Smooth muscle cell (in vitro differentiated cells): Measurements from ENCODE around the gene MYH7. TPM values are rescaled to one million over a fixed set of nuclear protein-coding genes. Genes with fewer than 3 reads are reported as not detected.

Experiments
- DNase-seq: peaks from one replicate; lab custom pipeline; 2025; ENCODE audit not compliant: unreplicated experiment; lab: John Stamatoyannopoulos, UW
- H2AFZ ChIP-seq: fragments of 200-600 bp; sonication (generic); 2 replicates; pipeline ENCODE4 v1.6.0; 2016; ENCODE audit warnings: antibody characterized with exemption, low read depth, mild to moderate bottlenecking
- H3F3A ChIP-seq: fragments of 200-600 bp; sonication (generic); 2 replicates; pipeline ENCODE4 v1.6.0; 2017; ENCODE audit warnings: antibody characterized with exemption, low read depth
- H3K27ac ChIP-seq: fragments of 200-600 bp; sonication (generic); 2 replicates; pipeline ENCODE4 v1.5.1; 2016; ENCODE audit warnings: low read depth, mild to moderate bottlenecking
- H3K27me3 ChIP-seq: fragments of 200-600 bp; sonication (generic); 2 replicates; pipeline ENCODE4 v1.6.1; 2016; ENCODE audit warnings: low read depth, mild to moderate bottlenecking
- H3K36me3 ChIP-seq: fragments of 200-600 bp; sonication (generic); 2 replicates; pipeline ENCODE4 v1.5.1; 2016; ENCODE audit warnings: low read depth
- H3K4me1 ChIP-seq: fragments of 200-600 bp; sonication (generic); 2 replicates; pipeline ENCODE4 v1.5.1; 2016; ENCODE audit warnings: low read depth
- H3K4me2 ChIP-seq: fragments of 200-600 bp; sonication (generic); 2 replicates; pipeline ENCODE4 v1.6.0; 2016; ENCODE audit warnings: mild to moderate bottlenecking
- H3K4me3 ChIP-seq: fragments of 200-600 bp; sonication (generic); 2 replicates; pipeline ENCODE4 v1.5.1; 2016; ENCODE audit warnings: mild to moderate bottlenecking
- H3K79me2 ChIP-seq: fragments of 200-600 bp; sonication (generic); 2 replicates; pipeline ENCODE4 v1.6.0; 2016; ENCODE audit warnings: low read depth, mild to moderate bottlenecking
- H3K9ac ChIP-seq: fragments of 200-600 bp; sonication (generic); 2 replicates; pipeline ENCODE4 v1.6.0; 2016; ENCODE audit warnings: low read depth
- H3K9me3 ChIP-seq: fragments of 200-600 bp; sonication (generic); replicated peaks from 2 replicates; pipeline ENCODE4 v1.5.1; 2016; ENCODE audit warnings: low read depth
- H4K20me1 ChIP-seq: fragments of 200-600 bp; sonication (generic); 2 replicates; pipeline ENCODE4 v1.6.0; 2016; ENCODE audit warnings: low read depth
- CTCF ChIP-seq: fragments of 200-600 bp; sonication (generic); IDR thresholded peaks from 2 replicates; pipeline ENCODE4 v1.5.1; 2017; ENCODE audit warnings: borderline replicate concordance, mild to moderate bottlenecking, antibody characterized with exemption; ENCODE audit not compliant: insufficient read depth, poor library complexity, severe bottlenecking
- WGBS: methylation state at CpG from one replicate; pipeline ENCODE4 v1.1.7; 2016; ENCODE audit warnings: low lambda C conversion rate; 5-methylcytosine and 5-hydroxymethylcytosine counted together
- polyA plus RNA-seq: library from polyadenylated mRNA; unstranded; fragments of >200 nt; fragmentation: Nextera tagmentation; extraction: Ambion mirVana; gene quantifications from 2 replicates; pipeline ENCODE4 v1.2.1, GENCODE V29; 2016
- total RNA-seq: library from RNA; depleted of rRNA; stranded (reverse); fragments of >200 nt; gene quantifications from 2 replicates; pipeline ENCODE4 v1.2.3, GENCODE V29; 2014

The MYH7 gene
- total and polyA plus RNA-seq, 2 experiments from 2014 or later: not detected

- Histone ChIP-seq H2AFZ (no peak overlapping the region), H3K9ac (no peak overlapping the region), H3K36me3 (no peaks in the 10 kb centered on the region), H3K9me3 (no peaks in the 10 kb centered on the region), H3K27me3 (no peaks in the 10 kb centered on the region), H3K4me1 (peaks cover 19% of the 10 kb centered on the region), H4K20me1 (no peaks in the 10 kb centered on the region), H3K4me2 (no peak overlapping the region), H3F3A (no peaks in the 10 kb centered on the region), H3K27ac (no peak overlapping the region), H3K4me3 (no peak overlapping the region), H3K79me2 (no peaks in the 10 kb centered on the region)
- no peak for TF ChIP-seq CTCF
- no peak for DNase-seq
- WGBS: 87% methylated on average over 10 of the region's 10 CpGs
Measured at GRCh38 chr14:23431486-23431885, 4.0 kb downstream of the MYH7 start.

GRCh38 chr14:23430723-23431085 lies 4.8 kb downstream of the MYH7 start:
- H3K4me1 ChIP-seq: peaks cover 11% of the 10 kb centered on the region
- WGBS: 43% methylated on average over 2 of the region's 2 CpGs
- no peak for DNase-seq

DNA sequence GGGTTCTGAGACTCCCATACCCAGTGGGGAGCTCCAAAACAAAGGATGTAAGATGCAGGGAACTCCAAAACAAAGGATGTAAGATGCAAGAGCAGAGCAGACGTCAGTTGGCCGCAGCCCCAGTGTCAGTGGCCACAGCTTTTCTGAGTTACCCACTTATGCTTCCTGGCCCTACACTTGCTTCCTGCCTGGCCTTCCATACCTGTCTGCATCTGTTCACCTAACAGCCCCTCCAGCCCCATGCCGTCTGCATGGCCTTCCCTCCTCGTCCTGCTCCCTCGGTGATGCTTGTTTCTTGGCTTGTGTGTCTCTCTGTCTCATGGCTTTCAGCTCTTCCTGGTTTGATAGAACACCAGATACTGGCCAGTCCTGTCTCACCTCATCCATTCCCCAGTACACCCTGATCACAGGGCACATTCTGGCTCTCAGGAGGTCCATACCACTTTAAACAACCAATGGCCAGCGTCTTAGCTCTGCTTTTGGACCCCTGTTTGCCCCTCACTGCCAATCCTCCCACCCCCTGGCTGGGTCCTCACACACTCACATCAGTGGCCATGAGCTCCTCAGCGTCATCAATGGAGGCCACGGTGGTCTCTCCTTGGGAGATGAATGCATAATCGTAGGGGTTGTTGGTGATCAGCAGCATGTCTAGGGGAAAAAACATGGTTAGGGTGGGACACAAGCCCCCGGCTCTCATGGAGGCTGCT lies 5.3 kb downstream of the MYH7 start:
- Histone ChIP-seq H3K4me2 (no peak overlapping the region), H3K79me2 (no peaks in the 10 kb centered on the region), H3K4me3 (no peak overlapping the region), H4K20me1 (no peaks in the 10 kb centered on the region), H3K27me3 (no peaks in the 10 kb centered on the region), H3K36me3 (no peaks in the 10 kb centered on the region), H2AFZ (no peak overlapping the region), H3K9ac (peak overlapping the region; percentile 47), H3F3A (no peaks in the 10 kb centered on the region), H3K9me3 (no peaks in the 10 kb centered on the region), H3K4me1 (peaks cover 7% of the 10 kb centered on the region), H3K27ac (no peak overlapping the region)
- no peak for DNase-seq
- TF ChIP-seq CTCF: no peak
- WGBS: 89% methylated on average over 10 of the region's 10 CpGs

More at GRCh38 chr14:23430723-23431085, 4.8 kb downstream of the MYH7 start:
- no peak for TF ChIP-seq CTCF
- H4K20me1 ChIP-seq: no peaks in the 10 kb centered on the region
- no peak overlapping the region for H3K4me3 ChIP-seq
- H3K79me2 ChIP-seq: no peaks in the 10 kb centered on the region
- H3K27ac ChIP-seq: no peak overlapping the region
- H3K9me3 ChIP-seq: no peaks in the 10 kb centered on the region
- H3K36me3 ChIP-seq: no peaks in the 10 kb centered on the region
- no peak overlapping the region for H3K4me2 ChIP-seq
- no peaks in the 10 kb centered on the region for H3K27me3 ChIP-seq
- no peak overlapping the region for H3K9ac ChIP-seq
- no peaks in the 10 kb centered on the region for H3F3A ChIP-seq
- H2AFZ ChIP-seq: no peak overlapping the region
